GM18909 (cell line): ENCODE data around the gene SECTM1.

Experiments used
- ATAC-seq: cut with Tn5 transposase; IDR thresholded peaks from one replicate; pipeline ENCODE4 v1.9.1; 2021; ENCODE audit warnings: mild to moderate bottlenecking; ENCODE audit not compliant: unreplicated experiment, poor library complexity

SECTM1 gene

DNA sequence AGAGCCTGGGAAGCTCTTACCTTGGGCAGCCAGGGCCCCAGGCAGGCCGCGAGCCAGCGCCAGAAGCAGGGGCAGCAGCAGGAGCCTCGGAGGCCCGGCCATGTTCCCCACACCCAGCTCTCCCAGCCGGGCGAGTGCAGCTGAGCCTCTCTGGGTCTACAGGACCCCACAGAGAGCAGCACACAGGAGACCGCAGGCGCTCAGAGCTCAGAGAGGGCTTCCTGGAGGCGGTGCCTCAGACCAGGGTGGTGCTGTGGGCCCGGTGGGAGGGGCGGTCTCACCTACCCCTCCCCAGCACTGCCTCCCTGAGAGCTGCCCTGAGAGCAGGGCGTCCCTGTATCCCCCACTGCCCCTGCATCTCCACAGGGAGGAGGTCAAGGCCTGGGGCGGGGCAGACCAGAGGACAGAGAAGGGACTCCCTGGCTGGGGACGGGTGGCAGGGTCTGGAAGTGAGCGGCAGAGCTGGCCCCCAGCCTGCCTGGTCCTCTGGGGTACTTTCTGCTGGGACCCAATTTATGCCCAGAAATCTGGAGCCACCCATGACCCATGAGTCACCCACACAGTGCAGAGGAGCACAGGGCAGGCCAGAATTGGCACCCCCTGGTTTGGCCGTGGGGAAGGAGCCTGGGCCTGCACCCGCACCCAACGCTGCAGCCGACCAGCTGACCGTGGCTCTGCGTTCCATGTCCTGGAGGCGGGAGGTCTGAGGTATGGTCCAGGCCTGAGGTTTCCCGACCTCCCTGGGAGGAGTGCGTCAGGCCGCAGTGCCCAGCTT lies 16.0 kb downstream of the SECTM1 start, which contains the start of gene CD7:
TSS of gene CD7 (minus strand) at position 215 of the 775 bp plus-strand sequence. CDS start at position 102, 113 bp downstream.
- ATAC-seq = no peak

- no peak for ATAC-seq
These were observed 16.7 kb downstream of the SECTM1 start for GRCh38 chr17:82316651-82317393.

DNA sequence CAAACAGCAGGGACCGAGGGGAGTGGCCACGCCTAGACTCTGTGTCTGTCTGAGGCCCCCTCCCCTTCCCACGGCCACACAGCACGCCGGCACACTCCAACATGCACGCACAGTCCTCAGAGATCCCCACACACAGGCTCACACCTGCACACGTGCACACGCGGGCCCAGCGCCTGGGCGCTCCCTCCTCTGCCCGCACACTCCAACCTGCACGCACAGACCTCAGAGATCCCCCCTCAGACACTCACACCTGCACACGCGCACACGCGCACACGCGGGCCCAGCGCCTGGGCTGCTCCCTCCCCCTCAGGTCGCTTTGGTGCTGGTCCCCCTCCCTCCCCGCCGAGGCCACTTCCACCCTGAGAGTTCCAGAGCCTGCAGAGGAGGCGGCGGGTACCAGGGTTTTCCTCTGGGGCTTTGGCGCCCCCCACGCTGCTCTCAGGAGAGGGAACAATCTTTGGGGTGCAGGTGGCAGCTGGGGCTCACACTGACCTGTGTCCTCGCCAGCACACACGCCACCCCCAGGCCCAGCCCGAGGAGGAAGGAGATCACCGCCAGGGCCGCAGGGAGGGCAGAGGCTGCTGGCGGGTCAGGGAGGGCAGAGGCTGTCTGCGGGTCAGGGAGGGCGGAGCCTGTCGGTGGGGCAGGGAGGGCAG lies 17.7 kb downstream of the SECTM1 start:
- ATAC-seq = no peak

DNA sequence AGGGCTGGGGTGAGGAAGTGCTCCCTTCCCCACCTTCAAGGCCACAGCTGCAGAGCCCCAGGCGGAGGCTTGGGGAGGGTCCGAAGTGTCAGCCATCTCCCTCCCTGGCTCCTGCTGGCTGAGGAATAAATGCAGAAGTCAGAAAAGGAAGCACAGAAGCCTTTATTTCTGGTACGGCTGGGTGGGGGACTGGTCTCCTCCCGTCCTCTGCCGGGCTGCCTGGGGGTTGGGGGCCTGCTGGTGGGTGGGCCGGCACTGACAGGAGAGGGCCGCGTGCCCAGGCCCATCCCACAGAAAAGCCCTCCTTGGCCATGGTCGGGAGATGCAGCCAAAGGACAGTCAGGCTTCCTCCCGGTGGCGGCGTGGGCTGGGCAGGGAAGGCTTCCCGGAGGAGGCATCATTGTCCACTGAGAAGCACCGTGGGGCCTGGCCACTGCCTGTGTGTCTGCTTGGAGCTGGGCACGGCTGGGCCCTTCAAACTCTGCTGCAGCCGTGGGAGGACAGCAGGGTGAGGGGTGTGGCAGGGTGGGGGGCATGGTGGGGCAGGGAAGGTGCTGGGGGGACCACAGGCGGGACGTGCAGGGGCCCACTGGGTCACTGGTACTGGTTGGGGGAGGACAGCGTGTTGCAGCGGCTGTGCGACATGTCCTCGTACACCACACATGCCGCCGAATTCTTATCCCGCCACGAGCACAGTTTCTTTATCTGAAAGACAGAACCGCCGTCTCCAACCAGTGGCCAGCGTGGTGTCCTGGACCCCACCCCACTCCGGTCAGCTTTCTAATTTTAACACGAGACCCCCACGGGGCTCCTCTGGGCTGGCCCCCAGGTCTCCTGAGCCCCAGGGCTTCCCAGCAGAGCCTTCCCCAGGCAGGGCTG lies 18.6 kb downstream of the SECTM1 start:
- no peak for ATAC-seq

- no peak for ATAC-seq
These were observed 19.4 kb downstream of the SECTM1 start for GRCh38 chr17:82314012-82314726.

DNA sequence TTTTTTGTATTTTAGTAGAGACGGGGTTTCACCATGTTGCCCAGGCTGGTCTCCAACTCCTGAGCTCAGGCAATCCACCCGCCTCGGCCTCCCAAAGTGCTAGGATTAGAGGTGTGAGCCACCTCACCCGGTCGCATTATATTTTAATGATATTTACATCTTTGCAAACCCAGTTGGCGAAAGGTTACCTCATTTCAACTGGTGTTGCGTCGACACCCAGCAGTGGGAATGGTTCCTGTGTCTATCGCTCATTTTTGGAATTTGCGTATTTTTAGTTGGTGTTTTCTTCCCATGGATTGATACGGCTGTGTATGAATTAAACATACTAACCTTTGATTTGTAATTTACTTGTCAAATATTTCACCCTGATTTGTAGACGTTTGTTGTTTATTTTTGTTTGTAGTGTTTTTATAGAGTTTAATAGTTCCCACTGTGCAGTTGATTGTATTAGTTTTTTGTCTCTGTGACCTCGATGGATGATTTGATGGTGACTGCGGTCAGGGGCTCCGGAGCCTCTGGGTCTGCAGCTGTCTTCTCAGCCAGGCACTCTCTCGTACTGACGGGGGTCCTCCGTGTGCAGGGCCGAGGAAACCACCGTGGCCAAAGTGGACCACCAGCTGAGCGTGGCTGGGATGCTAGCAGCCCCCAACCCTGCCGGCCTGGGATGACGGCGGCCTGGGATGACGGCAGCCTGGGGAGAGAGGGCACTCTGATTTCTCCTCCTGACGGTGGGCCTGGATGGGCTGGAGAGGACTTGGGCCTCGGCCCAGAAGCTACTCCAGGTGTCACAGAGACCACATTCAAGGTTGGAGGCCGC lies 20.2 kb downstream of the SECTM1 start:
- ATAC-seq = no peak

DNA sequence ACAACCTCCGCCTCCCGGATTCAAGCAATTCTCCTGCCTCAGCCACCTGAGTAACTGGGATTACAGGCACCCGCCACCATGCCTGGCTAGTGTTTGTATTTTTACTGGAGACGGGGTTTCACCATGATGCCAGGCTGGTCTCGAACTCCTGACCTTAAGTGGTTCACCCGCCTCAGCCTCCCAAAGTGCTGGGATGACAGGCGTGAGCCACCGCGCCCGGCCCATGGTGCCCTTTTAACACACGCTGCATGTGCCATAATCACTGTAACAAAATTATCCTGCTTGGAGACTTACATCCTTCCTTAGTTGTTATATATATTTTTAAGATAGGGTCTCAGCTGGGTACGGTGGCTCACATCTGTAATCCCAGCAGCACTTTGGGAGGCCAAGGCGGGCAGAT lies 21.6 kb downstream of the SECTM1 start:
- no peak for ATAC-seq

DNA sequence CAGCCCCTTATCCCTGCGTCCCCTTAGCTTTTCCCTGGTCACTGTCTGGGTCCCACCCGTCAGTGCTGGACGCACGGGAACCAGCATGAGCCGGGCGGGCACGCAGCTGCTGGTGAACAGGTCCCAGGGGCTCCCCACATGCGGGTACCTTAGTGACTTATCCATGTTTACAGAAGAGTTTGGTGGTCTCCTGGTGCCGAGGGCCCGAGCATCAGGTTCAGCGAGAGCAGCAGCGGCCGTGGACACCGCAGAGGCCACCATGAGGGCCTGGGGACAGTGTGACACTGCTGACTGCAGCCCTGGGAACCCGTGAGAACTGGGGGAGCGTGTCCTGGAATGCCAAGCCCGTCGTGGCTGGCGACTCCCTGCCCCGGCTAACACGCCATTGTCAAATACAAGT lies 22.7 kb downstream of the SECTM1 start:
- no peak for ATAC-seq

DNA sequence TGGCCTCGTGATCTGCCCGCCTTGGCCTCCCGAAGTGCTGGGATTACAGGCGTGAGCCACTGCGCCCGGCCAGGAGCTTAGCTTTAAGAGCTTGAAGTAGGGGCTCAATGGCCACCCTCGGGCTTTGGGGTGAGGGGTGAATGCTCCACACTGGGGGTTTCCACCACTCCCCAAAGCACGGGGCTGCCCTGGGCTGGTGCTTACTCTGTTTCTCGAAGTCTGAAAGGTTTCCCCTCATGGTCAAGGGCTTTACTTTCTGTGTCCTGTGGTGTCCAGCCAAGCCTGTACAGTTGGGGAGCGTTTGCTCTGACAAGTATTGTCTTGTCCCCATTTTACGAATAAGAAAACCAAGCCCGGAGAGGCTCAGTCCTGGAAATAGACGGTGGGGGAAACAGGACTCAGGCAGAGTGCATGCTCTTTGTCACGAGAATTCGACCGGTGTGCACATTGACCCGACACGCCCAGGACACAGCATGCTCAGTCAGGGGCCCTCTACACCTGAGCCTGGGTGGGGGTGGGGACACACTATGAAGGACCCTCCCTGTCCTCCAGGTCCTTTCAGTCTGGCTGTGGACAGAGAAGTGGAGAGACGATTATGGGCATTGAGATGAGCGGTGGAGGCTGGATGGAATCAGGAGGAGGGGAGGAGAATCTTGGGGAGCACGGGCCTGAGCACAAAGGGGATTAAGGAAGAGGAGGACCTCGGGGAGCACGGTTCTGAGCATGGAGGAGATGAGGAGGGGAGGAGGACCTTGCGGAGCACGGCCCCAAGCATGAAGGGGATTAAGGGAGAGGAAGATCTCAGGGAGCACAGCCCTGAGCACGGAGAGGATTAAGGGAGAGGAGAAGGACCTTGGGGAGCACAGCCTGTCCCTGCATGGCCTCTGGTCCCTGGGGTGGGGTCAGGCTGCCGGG lies 23.7 kb downstream of the SECTM1 start:
- no peak for ATAC-seq

- no peak for ATAC-seq
These were observed 27.8 kb downstream of the SECTM1 start for GRCh38 chr17:82305727-82306300.

DNA sequence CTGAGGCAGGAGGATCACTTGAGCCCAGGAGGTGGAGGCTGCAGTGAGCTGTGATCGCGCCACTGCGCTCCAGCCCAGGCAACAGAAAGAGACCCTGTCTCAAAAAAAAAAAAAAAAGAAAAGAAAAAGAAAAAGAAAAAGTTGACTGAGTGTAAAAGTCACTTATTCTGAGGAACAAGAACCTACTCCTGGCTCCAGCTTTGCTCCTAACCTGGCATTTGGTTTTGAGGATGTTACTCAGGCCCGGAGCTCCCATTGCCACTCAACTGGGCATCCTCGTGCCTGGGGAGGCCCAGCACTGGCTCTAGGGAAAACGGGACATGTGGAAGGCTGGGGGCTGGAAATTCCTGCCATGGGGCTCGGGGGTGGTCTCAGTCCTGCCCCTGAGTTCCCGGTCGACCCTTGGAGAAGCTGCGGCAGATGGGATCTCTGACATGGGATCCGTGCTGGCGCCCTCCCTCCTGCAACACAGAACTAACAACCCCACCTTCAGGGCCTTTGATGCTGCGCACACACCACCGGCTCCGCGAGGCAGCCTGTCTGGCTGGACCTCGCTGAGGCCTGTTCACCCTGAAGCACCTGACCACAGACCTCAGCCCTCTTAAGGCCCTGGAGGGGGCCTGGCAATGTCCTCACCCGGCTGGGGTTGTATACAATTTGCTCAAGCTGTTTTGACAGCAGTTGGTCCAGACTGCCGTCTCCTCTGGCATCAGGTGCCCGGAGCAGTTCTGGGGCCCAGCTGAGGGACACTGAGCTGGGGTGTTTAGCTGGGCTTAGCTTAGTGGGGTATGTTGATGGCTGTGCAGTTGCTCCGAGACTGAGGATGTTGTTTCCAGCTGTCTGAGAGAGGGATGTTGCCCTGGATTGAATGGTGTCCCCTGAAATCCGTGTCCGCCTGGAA lies 28.5 kb downstream of the SECTM1 start:
- ATAC-seq = no peak

GRCh38 chr17:82303944-82304808 lies 29.4 kb downstream of the SECTM1 start:
- ATAC-seq = no peak

GRCh38 chr17:82302991-82303943 lies 30.3 kb downstream of the SECTM1 start:
- ATAC-seq = no peak

- ATAC-seq = no peak
These were observed 31.0 kb downstream of the SECTM1 start for GRCh38 chr17:82302568-82302963.
